Measurements from ENCODE around the gene PTPRG. TPM values are rescaled to one million over a fixed set of nuclear protein-coding genes. Genes with fewer than 3 reads are reported as not detected.

Gene PTPRG
- total and polyA plus RNA-seq, 2 experiments from 2014 or later = 11.5 to 39.6 TPM

- Histone ChIP-seq H3K27ac (peak overlapping the region; percentile 80), H3K4me3 (peak overlapping the region; percentile 77)
Observed at GRCh38 chr3:61664105-61664482, 102.7 kb downstream of the PTPRG start.

GRCh38 chr3:61665121-61665520 lies 103.8 kb downstream of the PTPRG start:
- H3K4me3 ChIP-seq = no peak overlapping the region
- no peaks in the 10 kb centered on the region for H3K9me2 ChIP-seq (ENCODE audit: insufficient read depth)
- in situ Hi-C loops (cut with MboI) = no loop called here
- H3K9ac ChIP-seq = no peak overlapping the region
- H3K4me1 ChIP-seq (ENCODE audit: insufficient read depth) = peaks cover 14% of the 10 kb centered on the region
- TF ChIP-seq EZH2 (IDR thresholded peaks at IDR 0.05; ENCODE audit: insufficient read depth, poor library complexity, severe bottlenecking) = no peak
- TF ChIP-seq EZH2phosphoT487 (IDR thresholded peaks at IDR 0.05; ENCODE audit: insufficient read depth, low read depth) = no peak
- H3K79me2 ChIP-seq (ENCODE audit: insufficient read depth) = peaks cover 87% of the 10 kb centered on the region
- no peaks in the 10 kb centered on the region for H4K20me1 ChIP-seq (ENCODE audit: insufficient read depth)
- H3K9me3 ChIP-seq (ENCODE audit: low read depth) = no peaks in the 10 kb centered on the region
- H3K4me2 ChIP-seq (ENCODE audit: unreplicated experiment) = no peak overlapping the region
- WGBS, 2 experiments (ENCODE audit: low coverage in 1 of 2, low lambda C conversion rate in 2 of 2, missing lambda C conversion rate in 2 of 2) = 94 to 100% methylated on average over 3 of the region's 3 CpGs
- no peak overlapping the region for H3K27ac ChIP-seq
- no peak overlapping the region for H2AFZ ChIP-seq
- peaks cover 9% of the 10 kb centered on the region for H3F3A ChIP-seq (ENCODE audit: insufficient read depth)
- no peak for DNase-seq
- no peaks in the 10 kb centered on the region for H3K27me3 ChIP-seq (replicated peaks; ENCODE audit: insufficient read depth)
- no peaks in the 10 kb centered on the region for H3K36me3 ChIP-seq (ENCODE audit: low read depth)

More at GRCh38 chr3:61664105-61664482, 102.7 kb downstream of the PTPRG start:
- H2AFZ ChIP-seq = no peak overlapping the region
- TF ChIP-seq EZH2phosphoT487 (IDR thresholded peaks at IDR 0.05; ENCODE audit: insufficient read depth, low read depth) (no peak), EZH2 (IDR thresholded peaks at IDR 0.05; ENCODE audit: insufficient read depth, poor library complexity, severe bottlenecking) (no peak)
- H4K20me1 ChIP-seq (ENCODE audit: insufficient read depth) = no peaks in the 10 kb centered on the region
- in situ Hi-C loops (cut with MboI) = no loop called here
- H3F3A ChIP-seq (ENCODE audit: insufficient read depth) = peaks cover 9% of the 10 kb centered on the region
- H3K9me2 ChIP-seq (ENCODE audit: insufficient read depth) = no peaks in the 10 kb centered on the region
- H3K4me1 ChIP-seq (ENCODE audit: insufficient read depth) = peaks cover 14% of the 10 kb centered on the region
- H3K36me3 ChIP-seq (ENCODE audit: low read depth) = no peaks in the 10 kb centered on the region
- H3K79me2 ChIP-seq (ENCODE audit: insufficient read depth) = peaks cover 86% of the 10 kb centered on the region
- peak overlapping the region; percentile 69 for H3K9ac ChIP-seq
- no peaks in the 10 kb centered on the region for H3K9me3 ChIP-seq (ENCODE audit: low read depth)
- H3K27me3 ChIP-seq (replicated peaks; ENCODE audit: insufficient read depth) = no peaks in the 10 kb centered on the region
- H3K4me2 ChIP-seq (ENCODE audit: unreplicated experiment) = peak overlapping the region; percentile 91
- peak; percentile 97 for DNase-seq
- 3 to 6% methylated on average over 2 of the region's 2 CpGs for WGBS, 2 experiments (ENCODE audit: low coverage in 1 of 2, low lambda C conversion rate in 2 of 2, missing lambda C conversion rate in 2 of 2)

GRCh38 chr3:61665987-61666386 lies 104.6 kb downstream of the PTPRG start:
- 78 to 84% methylated on average over 5 of the region's 5 CpGs for WGBS, 2 experiments (ENCODE audit: low coverage in 1 of 2, low lambda C conversion rate in 2 of 2, missing lambda C conversion rate in 2 of 2)

GRCh38 chr3:61666615-61667330 lies 105.4 kb downstream of the PTPRG start:
- TF ChIP-seq EZH2 (IDR thresholded peaks at IDR 0.05; ENCODE audit: insufficient read depth, poor library complexity, severe bottlenecking) (no peak), EZH2phosphoT487 (IDR thresholded peaks at IDR 0.05; ENCODE audit: insufficient read depth, low read depth) (no peak)
- no peaks in the 10 kb centered on the region for H3K27me3 ChIP-seq (replicated peaks; ENCODE audit: insufficient read depth)
- H3K4me3 ChIP-seq = no peak overlapping the region
- in situ Hi-C loops (cut with MboI) = no loop called here
- H3K4me1 ChIP-seq (ENCODE audit: insufficient read depth) = peaks cover 14% of the 10 kb centered on the region
- no peak overlapping the region for H3K4me2 ChIP-seq (ENCODE audit: unreplicated experiment)
- H3K79me2 ChIP-seq (ENCODE audit: insufficient read depth) = peaks cover 78% of the 10 kb centered on the region
- peaks cover 9% of the 10 kb centered on the region for H3F3A ChIP-seq (ENCODE audit: insufficient read depth)
- H3K9me2 ChIP-seq (ENCODE audit: insufficient read depth) = no peaks in the 10 kb centered on the region
- peak; percentile 16 for DNase-seq
- no peak overlapping the region for H3K9ac ChIP-seq
- no peaks in the 10 kb centered on the region for H3K36me3 ChIP-seq (ENCODE audit: low read depth)
- WGBS, 2 experiments (ENCODE audit: low coverage in 1 of 2, low lambda C conversion rate in 2 of 2, missing lambda C conversion rate in 2 of 2) = 82 to 88% methylated on average over 6 of the region's 6 CpGs
- no peak overlapping the region for H2AFZ ChIP-seq
- H3K27ac ChIP-seq = no peak overlapping the region
- no peaks in the 10 kb centered on the region; the same call in 1 of the 2 replicates for H4K20me1 ChIP-seq (ENCODE audit: insufficient read depth)
- no peaks in the 10 kb centered on the region for H3K9me3 ChIP-seq (ENCODE audit: low read depth)

More at GRCh38 chr3:61665987-61666386, 104.6 kb downstream of the PTPRG start:
- no peaks in the 10 kb centered on the region for H3K27me3 ChIP-seq (replicated peaks; ENCODE audit: insufficient read depth)
- peaks cover 14% of the 10 kb centered on the region for H3K4me1 ChIP-seq (ENCODE audit: insufficient read depth)
- peaks cover 9% of the 10 kb centered on the region for H3F3A ChIP-seq (ENCODE audit: insufficient read depth)
- H3K36me3 ChIP-seq (ENCODE audit: low read depth) = no peaks in the 10 kb centered on the region
- H3K9ac ChIP-seq = no peak overlapping the region
- H3K9me2 ChIP-seq (ENCODE audit: insufficient read depth) = no peaks in the 10 kb centered on the region
- no peak overlapping the region for H3K4me2 ChIP-seq (ENCODE audit: unreplicated experiment)
- DNase-seq = no peak
- no peak for TF ChIP-seq EZH2 (IDR thresholded peaks at IDR 0.05; ENCODE audit: insufficient read depth, poor library complexity, severe bottlenecking)
- no peak for TF ChIP-seq EZH2phosphoT487 (IDR thresholded peaks at IDR 0.05; ENCODE audit: insufficient read depth, low read depth)
- in situ Hi-C loops (cut with MboI) = no loop called here
- peaks cover 86% of the 10 kb centered on the region for H3K79me2 ChIP-seq (ENCODE audit: insufficient read depth)
- no peak overlapping the region for H2AFZ ChIP-seq
- H3K9me3 ChIP-seq (ENCODE audit: low read depth) = no peaks in the 10 kb centered on the region
- no peak overlapping the region for H3K4me3 ChIP-seq
- H4K20me1 ChIP-seq (ENCODE audit: insufficient read depth) = no peaks in the 10 kb centered on the region; the same call in 1 of the 2 replicates
- H3K27ac ChIP-seq = no peak overlapping the region

Measured in GM23248 (cell line).